Spleen (tissue), 11 donors: ENCODE data around the gene HDAC4. TPM values are rescaled to one million over a fixed set of nuclear protein-coding genes. Genes with fewer than 3 reads are reported as not detected.

Experiments used
- DNase-seq: peaks from one replicate; pipeline ENCODE4 v3.0.0-alpha.2; 2020
- H3K27ac ChIP-seq, 8 donors: fragments of 200-600 bp; sonication (generic) in 7 of 8; 1 replicate in 4 of 8; 2 replicates in 4 of 8; pipeline versions ENCODE4 v1.5.0 to v1.8.0; 2016 to 2021; ENCODE audit warnings: inconsistent platforms in 4 of 8, mild to moderate bottlenecking in 4 of 8, moderate library complexity in 1 of 8
- H3K27me3 ChIP-seq, 7 donors: fragments of 200-600 bp; sonication (generic) in 6 of 7; replicated peaks in 1 of 7; 1 replicate in 4 of 7; 2 replicates in 3 of 7; pipeline versions ENCODE4 v1.5.0 to v1.8.0; 2016 to 2021; ENCODE audit warnings: inconsistent platforms in 3 of 7, mild to moderate bottlenecking in 1 of 7
- H3K36me3 ChIP-seq, 6 donors: fragments of 200-600 bp; sonication (generic) in 5 of 6; 1 replicate in 4 of 6; 2 replicates in 2 of 6; pipeline versions ENCODE4 v1.5.0 to v1.8.0; 2016 to 2021; ENCODE audit warnings: inconsistent platforms in 2 of 6
- H3K4me1 ChIP-seq, 6 donors: fragments of 200-600 bp; sonication (generic) in 5 of 6; 1 replicate in 3 of 6; 2 replicates in 3 of 6; pipeline versions ENCODE4 v1.5.0 to v1.8.0; 2016 to 2021; ENCODE audit warnings: inconsistent platforms in 3 of 6
- H3K4me3 ChIP-seq, 8 donors: fragments of 200-600 bp; sonication (generic) in 7 of 8; 1 replicate in 4 of 8; 2 replicates in 4 of 8; pipeline versions ENCODE4 v1.5.0 to v1.8.0; 2016 to 2021; ENCODE audit warnings: inconsistent platforms in 4 of 8, mild to moderate bottlenecking in 4 of 8, moderate library complexity in 2 of 8
- H3K9me3 ChIP-seq, 8 donors: fragments of 200-600 bp; sonication (generic) in 7 of 8; 1 replicate in 4 of 8; 2 replicates in 4 of 8; pipeline versions ENCODE4 v1.5.0 to v1.8.0; 2016 to 2021; ENCODE audit warnings: inconsistent platforms in 4 of 8
- CTCF ChIP-seq, 11 experiments: fragments of 200-600 bp in 7 of 11; fragments of 450-650 bp in 4 of 11; sonication (generic) in 4 of 11; IDR thresholded peaks in 8 of 11; conservative IDR thresholded peaks in 3 of 11; 1 replicate in 7 of 11; 2 replicates in 4 of 11; pipeline versions ENCODE4 v1.4.0 to v1.8.0; 2016 to 2021; ENCODE audit warnings: antibody characterized with exemption in 11 of 11, inconsistent platforms in 4 of 11, mild to moderate bottlenecking in 1 of 11
- POLR2A ChIP-seq, 3 donors: fragments of 450-650 bp; IDR thresholded peaks; one replicate each; pipeline ENCODE4 v1.5.1; 2017; ENCODE audit warnings: antibody characterized with exemption in 3 of 3, mild to moderate bottlenecking in 1 of 3
- POLR2AphosphoS5 ChIP-seq, 3 donors: sonication (generic); formaldehyde crosslinking; IDR thresholded peaks; one replicate each; pipeline ENCODE4 v1.5.1; 2017; ENCODE audit warnings: antibody characterized with exemption in 3 of 3
- WGBS, 5 donors: extraction: QIAGEN DNeasy Blood & Tissue Kit in 3 of 5; methylation state at CpG; one replicate each; pipeline versions ENCODE4 v1.1.5 to v1.1.7; 2013 to 2018; 5-methylcytosine and 5-hydroxymethylcytosine counted together
- intact Hi-C: fragments of 100-400 bp; cut with DNase I; formaldehyde crosslinking; loops from one replicate; pipeline ENCODE4 v1.15.0; 2023; ENCODE audit warnings: low total_unique reads
- polyA plus RNA-seq, 3 donors: library from polyadenylated mRNA; stranded (reverse); fragments of 200-250 nt; gene quantifications; one replicate each; pipeline ENCODE4 v1.2.1, GENCODE V29; 2013
- total RNA-seq, 7 donors: library from RNA; depleted of rRNA in 3 of 7; stranded (reverse); fragments of >200 nt in 3 of 7; fragmentation: NEBNext Ultra II Directional in 4 of 7; extraction: Animal tissue kit (Norgen Biotek cat#: 25700) in 4 of 7; gene quantifications; one replicate each; pipeline versions ENCODE4 v1.1.0 to v1.2.1, GENCODE V29; 2016 to 2021
- donor health status: healthy with polysubstance abuse.
- donor health status: DM: no; HTN: no; CAD: no; lungs with moderate emphysema.
- donor health status: DM: no; HTN: no; CAD: no.
- donor health status: Bipolar disorder and iron deficiency.
- donor health status: healthy.
- donor health status: DM: no; HTN: no; CAD: no.
- donor health status: DM: yes; HTN: yes; CAD: no.

The HDAC4 gene
- total and polyA plus RNA-seq, 10 donors, result 3.2 to 122 (median 69.5) TPM

DNA sequence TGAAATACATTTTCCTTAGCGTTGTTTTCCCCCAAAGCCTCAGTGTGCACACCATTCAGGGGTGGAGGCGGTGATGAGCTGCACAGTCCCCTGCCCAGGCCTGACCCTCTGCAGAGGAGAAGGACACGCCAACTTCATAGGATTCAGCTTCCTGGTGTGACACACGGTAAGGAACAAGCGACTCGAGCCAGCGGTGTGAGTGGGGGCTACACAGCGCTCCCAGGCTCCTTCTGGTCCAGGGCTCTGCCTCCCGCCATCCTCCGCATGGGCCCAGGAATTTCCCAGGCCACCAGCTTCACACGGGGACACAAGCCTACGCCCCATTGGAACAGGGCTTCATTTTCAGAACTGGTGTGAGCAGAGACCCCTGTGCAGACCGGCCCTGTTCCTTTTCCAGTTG lies 272.1 kb downstream of the HDAC4 start:
- DNase-seq, result no peak
- Histone ChIP-seq H3K4me1 (peaks cover 0 to 25% (median 15%) of the 10 kb centered on the region in 6 donors), H3K4me3 (no peak overlapping the region), H3K36me3 (peaks cover 0 to 100% (median 73%) of the 10 kb centered on the region in 6 donors), H3K27me3 (no peaks in the 10 kb centered on the region), H3K9me3 (no peaks in the 10 kb centered on the region), H3K27ac (peak overlapping the region in 1 of 8 donors; percentile 64)
- intact Hi-C loops, result no loop called here
- 87 to 97% (median 90%) methylated on average over 13 of the region's 13 CpGs for WGBS, 5 donors
- TF ChIP-seq POLR2AphosphoS5 (IDR thresholded peaks at IDR 0.05), result no peak
- TF ChIP-seq POLR2A (IDR thresholded peaks at IDR 0.05), result no peak
- no peak for TF ChIP-seq CTCF (IDR thresholded peaks at IDR 0.05 in 8 of 11, conservative IDR thresholded peaks at IDR 0.05 in 3 of 11)

DNA sequence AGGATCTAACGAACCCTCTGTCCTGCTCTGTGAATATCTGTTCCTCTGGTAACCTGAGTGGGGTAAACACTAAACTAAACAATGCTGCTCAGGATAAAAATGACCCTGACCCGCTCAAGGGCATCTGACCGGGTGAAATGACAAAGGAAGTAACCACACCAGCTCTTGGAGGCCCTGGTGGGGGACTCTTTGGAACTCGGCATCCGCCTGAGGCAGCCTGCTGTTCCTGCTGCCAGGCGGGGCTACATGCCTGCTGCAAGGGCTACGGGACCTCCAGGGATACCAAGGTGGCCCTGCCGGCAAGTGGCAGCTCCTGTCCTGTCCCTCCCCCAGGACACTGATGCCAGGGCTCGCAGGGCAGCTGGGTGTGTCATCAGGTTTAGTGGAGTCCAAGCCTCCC lies 273.3 kb downstream of the HDAC4 start:
- peak overlapping the region in 7 of 8 donors; percentile 4 to 70 (median 54) for H3K27ac ChIP-seq
- H3K36me3 ChIP-seq, result peaks cover 0 to 100% (median 63%) of the 10 kb centered on the region in 6 donors
- WGBS, 5 donors, result 52 to 80% (median 77%) methylated on average over 3 to 9 of the region's 9 CpGs
- no peak overlapping the region for H3K4me3 ChIP-seq
- DNase-seq, result peak; percentile 84
- no peaks in the 10 kb centered on the region for H3K27me3 ChIP-seq
- TF ChIP-seq POLR2AphosphoS5 (IDR thresholded peaks at IDR 0.05) (peak; percentile 61 to 80 (median 70)), POLR2A (IDR thresholded peaks at IDR 0.05) (no peak), CTCF (IDR thresholded peaks at IDR 0.05 in 8 of 11, conservative IDR thresholded peaks at IDR 0.05 in 3 of 11) (peak in 1 of 11 experiments; percentile 8)
- intact Hi-C loops, result no loop called here
- H3K4me1 ChIP-seq, result peaks cover 0 to 29% (median 17%) of the 10 kb centered on the region in 6 donors
- H3K9me3 ChIP-seq, result no peaks in the 10 kb centered on the region

DNA sequence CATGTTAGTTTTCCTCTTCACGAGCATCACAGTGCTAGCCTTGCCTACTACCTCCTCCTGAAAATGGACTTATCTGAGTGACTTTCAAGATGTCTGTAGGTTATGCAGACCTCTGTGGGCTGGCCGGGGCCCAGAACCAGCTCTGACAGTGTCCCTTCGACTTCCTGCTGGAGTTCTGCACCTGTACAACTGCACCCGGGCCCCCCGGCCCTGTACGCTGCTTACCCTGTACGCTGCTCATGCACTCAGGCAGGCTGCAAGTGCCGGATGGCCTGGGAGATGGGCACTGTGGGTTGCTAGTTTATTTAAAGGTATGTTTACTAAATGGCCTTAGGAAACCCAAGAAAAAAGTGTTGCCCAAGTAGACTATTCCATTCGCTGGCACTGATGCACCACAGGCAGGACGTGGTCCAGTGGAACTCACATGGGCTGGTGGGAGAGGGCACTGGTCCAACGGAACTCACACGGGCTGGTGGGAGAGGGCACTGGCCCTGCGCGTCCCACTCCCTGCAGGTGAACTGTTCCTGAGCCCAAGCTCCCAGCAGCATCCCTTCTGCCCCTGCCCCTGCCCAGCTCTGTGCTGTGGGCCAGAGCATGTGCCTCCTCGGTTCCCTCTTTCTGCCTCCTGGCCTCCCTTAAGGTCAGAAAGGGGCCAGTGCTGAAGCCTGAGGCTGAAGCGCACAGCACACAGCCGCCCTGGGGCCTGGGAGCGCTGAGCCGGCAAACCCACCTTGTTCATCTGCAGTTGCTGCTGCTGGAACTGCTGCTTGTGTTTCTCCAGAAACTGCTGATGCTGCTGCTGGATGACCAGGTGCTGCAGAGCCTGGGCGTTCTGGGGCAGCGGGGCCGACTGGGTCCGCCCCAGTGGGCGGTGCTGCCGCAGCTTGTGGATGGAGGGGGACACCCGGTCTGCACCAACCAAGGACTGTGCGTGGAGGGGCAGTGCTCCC lies 274.8 kb downstream of the HDAC4 start:
- Histone ChIP-seq H3K27ac (peak overlapping the region in 3 of 8 donors; percentile 36 to 70 (median 64)), H3K4me3 (no peak overlapping the region), H3K4me1 (peaks cover 0 to 44% (median 21%) of the 10 kb centered on the region in 6 donors), H3K36me3 (peaks cover 0 to 99% (median 51%) of the 10 kb centered on the region in 6 donors), H3K9me3 (no peaks in the 10 kb centered on the region), H3K27me3 (no peaks in the 10 kb centered on the region)
- 90 to 97% (median 92%) methylated on average over 23 to 27 of the region's 27 CpGs for WGBS, 5 donors
- intact Hi-C loops, result no loop called here
- no peak for DNase-seq
- TF ChIP-seq POLR2AphosphoS5 (IDR thresholded peaks at IDR 0.05), result peak in 1 of 3 donors; percentile 30
- no peak for TF ChIP-seq POLR2A (IDR thresholded peaks at IDR 0.05)
- no peak for TF ChIP-seq CTCF (IDR thresholded peaks at IDR 0.05 in 8 of 11, conservative IDR thresholded peaks at IDR 0.05 in 3 of 11)
